ENCODE data around the gene DHX34.
"Not testable (repeated sequence)": the region's sequence is repeated elsewhere in the genome, so short reads cannot be mapped to it uniquely, and the experiment has no call there.

DHX34 gene

GRCh38 chr19:47370045-47370611 lies 21.0 kb downstream of the DHX34 start:
- DNase-seq: no peak

GRCh38 chr19:47371261-47371660 lies 22.1 kb downstream of the DHX34 start:
- no peak for DNase-seq

GRCh38 chr19:47372603-47373002 lies 23.5 kb downstream of the DHX34 start:
- DNase-seq: no peak

GRCh38 chr19:47373246-47374240 lies 24.4 kb downstream of the DHX34 start:
- DNase-seq: no peak

- DNase-seq: no peak
Observed at GRCh38 chr19:47374876-47375693, 26.0 kb downstream of the DHX34 start.

- DNase-seq: no peak
Observed at GRCh38 chr19:47375694-47376588, 26.8 kb downstream of the DHX34 start.

- DNase-seq: no peak
Observed at GRCh38 chr19:47376589-47377144, 27.6 kb downstream of the DHX34 start.

GRCh38 chr19:47377208-47377701 lies 28.1 kb downstream of the DHX34 start:
- no peak for DNase-seq

GRCh38 chr19:47377801-47378200 lies 28.7 kb downstream of the DHX34 start:
- peak in 1 of 2 experiments; percentile 24 for DNase-seq

- DNase-seq: no peak
Observed at GRCh38 chr19:47378246-47378645, 29.1 kb downstream of the DHX34 start.

- peak; percentile 84 to 93 for DNase-seq
Observed at GRCh38 chr19:47379381-47379938, 30.3 kb downstream of the DHX34 start.

- no peak for DNase-seq
Observed at GRCh38 chr19:47380559-47380958, 31.4 kb downstream of the DHX34 start.

- no peak for DNase-seq
Observed at GRCh38 chr19:47381121-47381520, 32.0 kb downstream of the DHX34 start.

GRCh38 chr19:47381653-47382279 lies 32.7 kb downstream of the DHX34 start:
- no peak for DNase-seq

- DNase-seq: not testable (repeated sequence)
Observed at GRCh38 chr19:47383890-47384289, 34.8 kb downstream of the DHX34 start.

GRCh38 chr19:47384533-47384932 lies 35.4 kb downstream of the DHX34 start:
- DNase-seq: not testable (repeated sequence)

GRCh38 chr19:47386582-47386981 lies 37.5 kb downstream of the DHX34 start:
- not testable (repeated sequence) for DNase-seq

- not testable (repeated sequence) for DNase-seq
Observed at GRCh38 chr19:47387623-47388022, 38.5 kb downstream of the DHX34 start.

- DNase-seq: not testable (repeated sequence)
Observed at GRCh38 chr19:47388721-47389120, 39.6 kb downstream of the DHX34 start.

GRCh38 chr19:47389150-47389556 lies 40.0 kb downstream of the DHX34 start:
- DNase-seq: no peak
